ENCODE data around the gene ROPN1B.
A peak's percentile ranks its signal among the peaks of the same experiment; 100 is the strongest.
"Not testable (repeated sequence)": the region's sequence is repeated elsewhere in the genome, so short reads cannot be mapped to it uniquely, and the experiment has no call there.

ROPN1B gene

GRCh38 chr3:125965505-125965904, 3.5 kb upstream of the ROPN1B start:
- no peak for DNase-seq (ENCODE audit: low read depth in 1 of 2, low spot score in 1 of 2)
- no peak for TF ChIP-seq REST (IDR thresholded peaks at IDR 0.05; ENCODE audit: insufficient replicate concordance, low read depth)
- TF ChIP-seq SPI1 (IDR thresholded peaks at IDR 0.05; ENCODE audit: borderline replicate concordance, low read depth) = peak; percentile 88
- Histone ChIP-seq H3K27ac (replicated peaks) (no peak overlapping the region), H3K4me3 (replicated peaks; ENCODE audit: insufficient read depth, low read length) (no peak overlapping the region), H3K27me3 (ENCODE audit: insufficient read depth, poor library complexity, severe bottlenecking) (peaks cover 7% of the 10 kb centered on the region)

GRCh38 chr3:125967156-125967555, 1.8 kb upstream of the ROPN1B start:
- H3K4me3 ChIP-seq (replicated peaks; ENCODE audit: insufficient read depth, low read length) = no peak overlapping the region
- TF ChIP-seq SPI1 (IDR thresholded peaks at IDR 0.05; ENCODE audit: borderline replicate concordance, low read depth) = no peak
- TF ChIP-seq POLR2AphosphoS5 (IDR thresholded peaks at IDR 0.05; ENCODE audit: low read depth) = no peak
- no peak for TF ChIP-seq REST (IDR thresholded peaks at IDR 0.05; ENCODE audit: insufficient replicate concordance, low read depth)
- TF ChIP-seq GABPA (IDR thresholded peaks at IDR 0.05; ENCODE audit: low read depth) = no peak
- TF ChIP-seq, protein P1, sequence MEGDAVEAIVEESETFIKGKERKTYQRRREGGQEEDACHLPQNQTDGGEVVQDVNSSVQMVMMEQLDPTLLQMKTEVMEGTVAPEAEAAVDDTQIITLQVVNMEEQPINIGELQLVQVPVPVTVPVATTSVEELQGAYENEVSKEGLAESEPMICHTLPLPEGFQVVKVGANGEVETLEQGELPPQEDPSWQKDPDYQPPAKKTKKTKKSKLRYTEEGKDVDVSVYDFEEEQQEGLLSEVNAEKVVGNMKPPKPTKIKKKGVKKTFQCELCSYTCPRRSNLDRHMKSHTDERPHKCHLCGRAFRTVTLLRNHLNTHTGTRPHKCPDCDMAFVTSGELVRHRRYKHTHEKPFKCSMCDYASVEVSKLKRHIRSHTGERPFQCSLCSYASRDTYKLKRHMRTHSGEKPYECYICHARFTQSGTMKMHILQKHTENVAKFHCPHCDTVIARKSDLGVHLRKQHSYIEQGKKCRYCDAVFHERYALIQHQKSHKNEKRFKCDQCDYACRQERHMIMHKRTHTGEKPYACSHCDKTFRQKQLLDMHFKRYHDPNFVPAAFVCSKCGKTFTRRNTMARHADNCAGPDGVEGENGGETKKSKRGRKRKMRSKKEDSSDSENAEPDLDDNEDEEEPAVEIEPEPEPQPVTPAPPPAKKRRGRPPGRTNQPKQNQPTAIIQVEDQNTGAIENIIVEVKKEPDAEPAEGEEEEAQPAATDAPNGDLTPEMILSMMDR (IDR thresholded peaks at IDR 0.05; ENCODE audit: insufficient read depth, low read length) = no peak
- no peak for DNase-seq (ENCODE audit: low read depth in 1 of 2, low spot score in 1 of 2)
- no peak overlapping the region for H3K27ac ChIP-seq (replicated peaks)
- H3K27me3 ChIP-seq (ENCODE audit: insufficient read depth, poor library complexity, severe bottlenecking) = peaks cover 13% of the 10 kb centered on the region

GRCh38 chr3:125968121-125968520, 857 bp upstream of the ROPN1B start:
- not testable (repeated sequence) for H3K27ac ChIP-seq (replicated peaks); H3K4me3 ChIP-seq (replicated peaks; ENCODE audit: insufficient read depth, low read length); DNase-seq (ENCODE audit: low read depth in 1 of 2, low spot score in 1 of 2)
- H3K27me3 ChIP-seq (ENCODE audit: insufficient read depth, poor library complexity, severe bottlenecking) = peaks cover 13% of the 10 kb centered on the region

GRCh38 chr3:125971997-125972944, 3.3 kb downstream of the ROPN1B start:
- not testable (repeated sequence) for H3K4me3 ChIP-seq (replicated peaks; ENCODE audit: insufficient read depth, low read length); H3K27ac ChIP-seq (replicated peaks)
- peaks cover 13% of the 10 kb centered on the region for H3K27me3 ChIP-seq (ENCODE audit: insufficient read depth, poor library complexity, severe bottlenecking)
- DNase-seq (ENCODE audit: low read depth in 1 of 2, low spot score in 1 of 2) = peak in 1 of 2 experiments; percentile 34
- TF ChIP-seq, protein P1 (IDR thresholded peaks at IDR 0.05; ENCODE audit: insufficient read depth, low read length) = peak; percentile 4
- peak; percentile 10; the same call in 1 of the 2 replicates for TF ChIP-seq SPI1 (IDR thresholded peaks at IDR 0.05; ENCODE audit: borderline replicate concordance, low read depth)

DNA sequence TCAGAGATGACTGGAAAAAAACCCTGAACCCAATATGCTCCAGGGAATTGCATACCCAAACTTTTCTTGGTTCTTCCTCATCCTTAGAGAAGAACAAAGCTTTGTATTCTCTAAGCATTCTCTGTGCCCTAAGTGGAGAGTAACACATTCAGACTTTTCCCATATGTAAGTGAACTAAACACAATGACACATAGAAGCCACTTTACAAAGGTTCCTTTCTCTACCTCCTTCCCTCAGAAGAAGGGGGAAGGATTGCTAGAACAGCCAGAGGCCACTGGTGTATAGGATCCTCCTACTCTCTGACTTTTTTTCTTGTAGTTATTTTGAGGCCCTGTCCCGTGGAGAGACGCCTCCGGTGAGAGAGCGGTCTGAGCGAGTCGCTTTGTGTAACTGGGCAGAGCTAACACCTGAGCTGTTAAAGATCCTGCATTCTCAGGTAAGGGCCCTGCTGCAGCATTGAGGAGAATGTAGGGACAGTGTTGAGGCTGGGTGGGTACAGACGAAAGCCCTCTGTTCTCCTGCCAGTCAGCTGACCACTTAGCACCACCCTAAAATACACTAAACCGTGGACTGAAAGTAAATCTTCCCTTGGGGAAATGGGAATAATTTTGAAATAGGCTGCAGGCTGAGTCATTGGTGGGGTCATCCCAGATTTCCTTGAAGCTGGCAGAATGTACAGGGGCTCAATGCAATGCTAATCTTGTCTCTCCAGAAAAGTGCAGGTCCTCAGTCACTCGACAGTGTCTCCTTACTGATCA, 6.4 kb downstream of the ROPN1B start:
- H3K27me3 ChIP-seq (ENCODE audit: insufficient read depth, poor library complexity, severe bottlenecking); DNase-seq (ENCODE audit: low read depth in 1 of 2, low spot score in 1 of 2); H3K27ac ChIP-seq (replicated peaks): not testable (repeated sequence)

GRCh38 chr3:125976003-125976390, 7.0 kb downstream of the ROPN1B start:
- not testable (repeated sequence) for H3K4me3 ChIP-seq (replicated peaks; ENCODE audit: insufficient read depth, low read length); H3K27ac ChIP-seq (replicated peaks); H3K27me3 ChIP-seq (ENCODE audit: insufficient read depth, poor library complexity, severe bottlenecking); DNase-seq (ENCODE audit: low read depth in 1 of 2, low spot score in 1 of 2)

More for the DNA sequence above, 6.4 kb downstream of the ROPN1B start:
- H3K4me3 ChIP-seq (replicated peaks; ENCODE audit: insufficient read depth, low read length) = not testable (repeated sequence)

DNA sequence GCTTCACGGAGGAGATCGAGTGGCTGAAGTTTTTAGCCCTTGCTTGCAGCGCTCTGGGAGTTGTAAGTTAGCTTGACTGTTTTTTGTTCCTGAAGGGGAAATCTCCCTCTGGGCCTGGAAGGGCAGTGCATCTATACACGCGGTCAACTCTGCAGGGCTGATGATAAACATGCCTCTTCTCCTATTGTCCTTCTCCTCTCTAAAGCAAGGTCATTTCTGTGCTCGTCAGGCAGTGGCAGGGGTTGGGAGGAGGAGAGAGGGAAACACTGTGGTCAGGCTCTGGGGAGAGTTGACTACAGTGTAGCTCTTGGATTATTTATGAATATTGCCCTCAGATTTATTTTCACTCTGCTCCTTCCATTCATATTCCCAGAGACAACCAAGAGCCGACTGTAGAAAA, 8.1 kb downstream of the ROPN1B start:
- H3K4me3 ChIP-seq (replicated peaks; ENCODE audit: insufficient read depth, low read length); H3K27ac ChIP-seq (replicated peaks); H3K27me3 ChIP-seq (ENCODE audit: insufficient read depth, poor library complexity, severe bottlenecking); DNase-seq (ENCODE audit: low read depth in 1 of 2, low spot score in 1 of 2): not testable (repeated sequence)

DNA sequence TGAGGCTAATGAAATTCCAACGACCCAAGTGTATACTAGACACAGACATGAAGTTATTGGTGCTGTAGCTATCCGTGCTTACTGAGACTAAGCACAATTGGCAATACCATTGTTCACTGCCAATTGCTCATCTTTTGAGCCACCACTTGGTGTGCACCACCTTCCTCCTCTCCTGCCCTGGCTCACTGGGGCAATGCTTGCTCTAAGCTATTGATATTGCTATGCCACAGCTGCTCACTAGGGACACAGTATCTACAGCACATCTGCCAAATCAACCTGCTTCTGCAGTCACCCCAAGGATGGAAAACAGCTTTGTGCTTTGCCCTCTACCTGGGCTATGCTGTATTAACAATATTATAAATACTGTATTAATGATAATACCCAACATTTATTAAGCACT, 16.0 kb downstream of the ROPN1B start:
- not testable (repeated sequence) for DNase-seq (ENCODE audit: low read depth in 1 of 2, low spot score in 1 of 2); H3K27me3 ChIP-seq (ENCODE audit: insufficient read depth, poor library complexity, severe bottlenecking); H3K27ac ChIP-seq (replicated peaks); H3K4me3 ChIP-seq (replicated peaks; ENCODE audit: insufficient read depth, low read length)
